IPS-18a (cell line): ENCODE measurements around the gene ADAM12.
"Not testable (repeated sequence)": the region's sequence is repeated elsewhere in the genome, so short reads cannot be mapped to it uniquely, and the experiment has no call there.

Experiments used
- H3K27ac ChIP-seq: one replicate; pipeline ENCODE4 v1.5.1; 2013; ENCODE audit warnings: low read length
- H3K27me3 ChIP-seq: one replicate; pipeline ENCODE4 v1.6.1; 2013; ENCODE audit warnings: mild to moderate bottlenecking, low read length; ENCODE audit not compliant: control insufficient read depth, insufficient read depth
- H3K36me3 ChIP-seq: one replicate; pipeline ENCODE4 v1.6.1; 2013; ENCODE audit warnings: low read depth, low read length; ENCODE audit not compliant: control insufficient read depth
- H3K4me1 ChIP-seq: one replicate; pipeline ENCODE4 v1.6.1; 2013; ENCODE audit warnings: low read depth, low read length; ENCODE audit not compliant: control insufficient read depth
- H3K4me3 ChIP-seq: one replicate; pipeline ENCODE4 v1.5.1; 2013; ENCODE audit warnings: low read length
- H3K9ac ChIP-seq: one replicate; pipeline ENCODE4 v1.6.1; 2013; ENCODE audit warnings: mild to moderate bottlenecking, low read length, moderate library complexity
- H3K9me3 ChIP-seq: one replicate; pipeline ENCODE4 v1.6.1; 2013; ENCODE audit warnings: low read depth, low read length; ENCODE audit not compliant: control insufficient read depth

The ADAM12 gene

GRCh38 chr10:125984346-125984745, 403.9 kb downstream of the ADAM12 start:
- peaks cover 12% of the 10 kb centered on the region for H3K4me1 ChIP-seq
- no peaks in the 10 kb centered on the region for H3K9me3 ChIP-seq
- H3K27me3 ChIP-seq: no peaks in the 10 kb centered on the region
- no peaks in the 10 kb centered on the region for H3K36me3 ChIP-seq
- no peak overlapping the region for H3K4me3 ChIP-seq
- no peak overlapping the region for H3K27ac ChIP-seq
- H3K9ac ChIP-seq: no peak overlapping the region

GRCh38 chr10:125983656-125984055, 404.6 kb downstream of the ADAM12 start:
- peaks cover 12% of the 10 kb centered on the region for H3K4me1 ChIP-seq
- no peak overlapping the region for H3K4me3 ChIP-seq
- H3K9ac ChIP-seq: no peak overlapping the region
- no peak overlapping the region for H3K27ac ChIP-seq
- H3K27me3 ChIP-seq: no peaks in the 10 kb centered on the region
- H3K36me3 ChIP-seq: no peaks in the 10 kb centered on the region
- no peaks in the 10 kb centered on the region for H3K9me3 ChIP-seq

GRCh38 chr10:125983161-125983560, 405.1 kb downstream of the ADAM12 start:
- H3K9me3 ChIP-seq: no peaks in the 10 kb centered on the region
- H3K9ac ChIP-seq: no peak overlapping the region
- H3K4me3 ChIP-seq: no peak overlapping the region
- no peak overlapping the region for H3K27ac ChIP-seq
- H3K27me3 ChIP-seq: no peaks in the 10 kb centered on the region
- H3K36me3 ChIP-seq: no peaks in the 10 kb centered on the region
- peaks cover 12% of the 10 kb centered on the region for H3K4me1 ChIP-seq

GRCh38 chr10:125982260-125982948, 405.9 kb downstream of the ADAM12 start:
- Histone ChIP-seq H3K9ac (no peak overlapping the region), H3K27ac (no peak overlapping the region)

GRCh38 chr10:125980521-125981035, 407.7 kb downstream of the ADAM12 start:
- H3K4me3 ChIP-seq: no peak overlapping the region
- H3K4me1 ChIP-seq: peaks cover 15% of the 10 kb centered on the region
- H3K9me3 ChIP-seq: no peaks in the 10 kb centered on the region
- no peaks in the 10 kb centered on the region for H3K36me3 ChIP-seq
- no peaks in the 10 kb centered on the region for H3K27me3 ChIP-seq
- no peak overlapping the region for H3K9ac ChIP-seq
- H3K27ac ChIP-seq: no peak overlapping the region

More at GRCh38 chr10:125982260-125982948, 405.9 kb downstream of the ADAM12 start:
- Histone ChIP-seq H3K27me3 (no peaks in the 10 kb centered on the region), H3K4me3 (no peak overlapping the region), H3K4me1 (peaks cover 12% of the 10 kb centered on the region), H3K9me3 (no peaks in the 10 kb centered on the region), H3K36me3 (no peaks in the 10 kb centered on the region)

GRCh38 chr10:125979976-125980375, 408.3 kb downstream of the ADAM12 start:
- Histone ChIP-seq H3K4me3 (no peak overlapping the region), H3K9me3 (no peaks in the 10 kb centered on the region)

GRCh38 chr10:125976960-125977605, 411.2 kb downstream of the ADAM12 start:
- peaks cover 3% of the 10 kb centered on the region for H3K4me1 ChIP-seq
- H3K27ac ChIP-seq: no peak overlapping the region
- H3K9me3 ChIP-seq: no peaks in the 10 kb centered on the region
- H3K27me3 ChIP-seq: no peaks in the 10 kb centered on the region
- H3K36me3 ChIP-seq: no peaks in the 10 kb centered on the region
- no peak overlapping the region for H3K4me3 ChIP-seq
- H3K9ac ChIP-seq: no peak overlapping the region

More at GRCh38 chr10:125979976-125980375, 408.3 kb downstream of the ADAM12 start:
- H3K4me1 ChIP-seq: peaks cover 15% of the 10 kb centered on the region
- H3K27me3 ChIP-seq: no peaks in the 10 kb centered on the region
- H3K36me3 ChIP-seq: no peaks in the 10 kb centered on the region
- no peak overlapping the region for H3K9ac ChIP-seq
- no peak overlapping the region for H3K27ac ChIP-seq

GRCh38 chr10:125970077-125970630, 418.1 kb downstream of the ADAM12 start:
- not testable (repeated sequence) for H3K9me3 ChIP-seq, H3K27me3 ChIP-seq, H3K27ac ChIP-seq, H3K4me1 ChIP-seq, H3K9ac ChIP-seq, H3K4me3 ChIP-seq, H3K36me3 ChIP-seq

GRCh38 chr10:125967533-125967932, 420.7 kb downstream of the ADAM12 start:
- Histone ChIP-seq H3K4me1 (no peaks in the 10 kb centered on the region), H3K36me3 (no peaks in the 10 kb centered on the region), H3K9me3 (no peaks in the 10 kb centered on the region), H3K27ac (no peak overlapping the region), H3K27me3 (no peaks in the 10 kb centered on the region), H3K4me3 (no peak overlapping the region), H3K9ac (no peak overlapping the region)

GRCh38 chr10:125964558-125964957, 423.7 kb downstream of the ADAM12 start:
- Histone ChIP-seq H3K27me3 (no peaks in the 10 kb centered on the region), H3K36me3 (no peaks in the 10 kb centered on the region), H3K4me1 (no peaks in the 10 kb centered on the region), H3K27ac (no peak overlapping the region), H3K9me3 (no peaks in the 10 kb centered on the region), H3K4me3 (no peak overlapping the region), H3K9ac (no peak overlapping the region)
